AG04450 (cell line): Measurements from ENCODE around the gene FOLR3. TPM values are rescaled to one million over a fixed set of nuclear protein-coding genes. Genes with fewer than 3 reads are reported as not detected.
"Not testable (repeated sequence)": the region's sequence is repeated elsewhere in the genome, so short reads cannot be mapped to it uniquely, and the experiment has no call there.

Experiments
- CTCF ChIA-PET: fragments of 300-600, 350-600 bp; formaldehyde crosslinking; extraction: SDS; loops from one replicate; lab custom pipeline; 2022; ENCODE audit warnings: antibody characterized with exemption, inconsistent platforms; lab: Charles Lee
- POLR2A ChIA-PET: fragments of 350-600 bp; formaldehyde crosslinking; extraction: SDS; loops from one replicate; lab custom pipeline; 2021; ENCODE audit warnings: antibody characterized with exemption, inconsistent platforms; lab: Yijun Ruan, JAX
- DNase-seq: peaks from one replicate; pipeline ENCODE4 v3.0.0-alpha.2; 2011; ENCODE audit warnings: low read depth, low spot score
- H3K27ac ChIP-seq: one replicate; pipeline ENCODE4 v1.5.1; 2012; ENCODE audit warnings: low read depth, low read length, control low read depth
- H3K27me3 ChIP-seq: one replicate; pipeline ENCODE4 v1.6.0; 2012; ENCODE audit warnings: low read length; ENCODE audit not compliant: control insufficient read depth, insufficient read depth
- H3K4me3 ChIP-seq: 2 replicates; pipeline ENCODE4 v1.5.1; 2011; ENCODE audit warnings: mild to moderate bottlenecking, low read depth, low read length, control low read depth
- H3K9me3 ChIP-seq: 2 replicates; pipeline ENCODE4 v1.5.1; 2012; ENCODE audit warnings: low read length; ENCODE audit not compliant: control insufficient read depth, insufficient read depth
- CTCF ChIP-seq: IDR thresholded peaks from 2 replicates; pipeline ENCODE4 v1.5.1; 2011; ENCODE audit warnings: low read depth, low read length, control low read depth, inconsistent platforms
- polyA plus RNA-seq: library from polyadenylated mRNA; depleted of rRNA; stranded (reverse); fragments of >200 nt; gene quantifications from 2 replicates; pipeline ENCODE4 v1.2.3, GENCODE V29; 2011

Gene FOLR3
- polyA plus RNA-seq, 1 experiment, result 0.24 TPM

GRCh38 chr11:72138821-72139390 is 3.4 kb downstream of the FOLR3 start:
- H3K9me3 ChIP-seq, result peaks cover 9% of the 10 kb centered on the region
- TF ChIP-seq CTCF, result no peak
- ChIA-PET POLR2A (interaction anchor here (0.6 kb wide), 1 partner anchor 19 kb away, joined by 3 read pairs; no protein-coding TSS in a partner anchor), CTCF (no interaction called here)
- H3K27ac ChIP-seq, result no peak overlapping the region
- H3K27me3 ChIP-seq, result no peaks in the 10 kb centered on the region
- no peak for DNase-seq
- H3K4me3 ChIP-seq, result no peak overlapping the region

GRCh38 chr11:72139500-72139899 is 4.0 kb downstream of the FOLR3 start:
- CTCF ChIA-PET, result no interaction called here
- peaks cover 9% of the 10 kb centered on the region for H3K9me3 ChIP-seq
- POLR2A ChIA-PET, result interaction anchor here (0.6 kb wide), 2 partner anchors 19 to 66 kb away, joined by 3 to 7 read pairs; no protein-coding TSS in a partner anchor
- no peak for TF ChIP-seq CTCF
- no peak overlapping the region for H3K4me3 ChIP-seq
- no peaks in the 10 kb centered on the region for H3K27me3 ChIP-seq
- no peak for DNase-seq
- no peak overlapping the region for H3K27ac ChIP-seq

- Histone ChIP-seq H3K4me3 (no peak overlapping the region), H3K27ac (peak overlapping the region; percentile 80), H3K9me3 (peaks cover 9% of the 10 kb centered on the region), H3K27me3 (no peaks in the 10 kb centered on the region)
- no peak for TF ChIP-seq CTCF
- ChIA-PET CTCF (interaction anchor here (0.6 to 1.6 kb wide), 4 partner anchors 21 to 290 kb away, joined by 3 to 8 read pairs (median 4); no protein-coding TSS in a partner anchor), POLR2A (interaction anchor here (0.7 to 1.1 kb wide), 2 partner anchors 28 to 50 kb away, joined by 3 read pairs; partner anchors contain the start of gene ANAPC15)
- DNase-seq, result no peak
Observed at GRCh38 chr11:72140661-72141060, 5.1 kb downstream of the FOLR3 start.

GRCh38 chr11:72141066-72141465 is 5.5 kb downstream of the FOLR3 start:
- no peaks in the 10 kb centered on the region for H3K27me3 ChIP-seq
- ChIA-PET POLR2A (interaction anchor here (1.1 kb wide), 1 partner anchor 29 kb away, joined by 3 read pairs; the partner anchor contains the start of gene ANAPC15), CTCF (interaction anchor here (0.6 to 1.6 kb wide), 4 partner anchors 22 to 306 kb away, joined by 3 to 8 read pairs (median 4); no protein-coding TSS in a partner anchor)
- H3K9me3 ChIP-seq, result peaks cover 7% of the 10 kb centered on the region
- no peak for TF ChIP-seq CTCF
- peak overlapping the region; percentile 80 for H3K27ac ChIP-seq
- H3K4me3 ChIP-seq, result no peak overlapping the region
- DNase-seq, result peak; percentile 69

GRCh38 chr11:72142086-72142485 is 6.6 kb downstream of the FOLR3 start:
- ChIA-PET POLR2A (interaction anchor here (1.1 kb wide), 1 partner anchor 30 kb away, joined by 3 read pairs; the partner anchor contains the start of gene ANAPC15), CTCF (interaction anchor here (1.6 to 2.8 kb wide), 3 partner anchors 33 to 289 kb away, joined by 4 to 8 read pairs (median 8); no protein-coding TSS in a partner anchor)
- not testable (repeated sequence) for H3K4me3 ChIP-seq, H3K27ac ChIP-seq, H3K27me3 ChIP-seq, DNase-seq, H3K9me3 ChIP-seq

- CTCF ChIA-PET, result interaction anchor here (1.9 to 2.8 kb wide), 2 partner anchors 34 to 103 kb away, joined by 8 to 11 read pairs; no protein-coding TSS in a partner anchor
- POLR2A ChIA-PET, DNase-seq, H3K9me3 ChIP-seq, H3K27me3 ChIP-seq, H3K27ac ChIP-seq, H3K4me3 ChIP-seq: not testable (repeated sequence)
Observed at GRCh38 chr11:72142543-72142942, 7.0 kb downstream of the FOLR3 start.
